Small intestine (tissue), 7 donors: ENCODE measurements around the gene NHLH1. TPM values are rescaled to one million over a fixed set of nuclear protein-coding genes. Genes with fewer than 3 reads are reported as not detected.

ENCODE experiments used
- DNase-seq, 2 donors: peaks; one replicate each; pipeline versions ENCODE4 v3.0.0 to v3.0.0-alpha.2; 2013
- FAIRE-seq: peaks from 2 replicates; lab custom pipeline; 2012; peaks lifted over from hg19 to GRCh38; lab: Jason Lieb, UNC
- H3K27ac ChIP-seq, 3 donors: one replicate each; pipeline ENCODE4 v1.5.1; 2013; ENCODE audit warnings: low read length in 2 of 3, mild to moderate bottlenecking in 2 of 3, control low read depth in 1 of 3, inconsistent platforms in 1 of 3, low read depth in 1 of 3, moderate library complexity in 1 of 3
- H3K27me3 ChIP-seq, 3 donors: one replicate each; pipeline ENCODE4 v1.6.1; 2013; ENCODE audit warnings: low read length in 3 of 3, inconsistent platforms in 1 of 3; ENCODE audit not compliant: control insufficient read depth in 3 of 3, insufficient read depth in 3 of 3
- H3K36me3 ChIP-seq, 3 donors: one replicate each; pipeline ENCODE4 v1.6.1; 2013; ENCODE audit warnings: low read length in 3 of 3, inconsistent platforms in 1 of 3, low read depth in 1 of 3, mild to moderate bottlenecking in 1 of 3, moderate library complexity in 1 of 3; ENCODE audit not compliant: control insufficient read depth in 3 of 3, insufficient read depth in 2 of 3
- H3K4me1 ChIP-seq, 3 donors: one replicate each; pipeline ENCODE4 v1.6.1; 2013; ENCODE audit warnings: low read length in 2 of 3, inconsistent platforms in 1 of 3, low read depth in 1 of 3, mild to moderate bottlenecking in 1 of 3, moderate library complexity in 1 of 3; ENCODE audit not compliant: control insufficient read depth in 3 of 3, insufficient read depth in 2 of 3
- H3K4me3 ChIP-seq, 3 donors: one replicate each; pipeline ENCODE4 v1.5.1; 2013; ENCODE audit warnings: low read length in 3 of 3, control low read depth in 1 of 3, inconsistent platforms in 1 of 3, low read depth in 1 of 3, mild to moderate bottlenecking in 1 of 3, moderate library complexity in 1 of 3
- H3K9me3 ChIP-seq, 2 donors: one replicate each; pipeline ENCODE4 v1.6.1; 2013; ENCODE audit warnings: low read depth in 1 of 2, low read length in 1 of 2; ENCODE audit not compliant: control insufficient read depth in 2 of 2, insufficient read depth in 1 of 2
- WGBS, 3 donors: extraction: QIAGEN DNeasy Blood & Tissue Kit; methylation state at CpG; one replicate each; pipeline ENCODE4 v1.1.7; 2013; 5-methylcytosine and 5-hydroxymethylcytosine counted together
- polyA plus RNA-seq, 4 donors: library from polyadenylated mRNA; stranded (reverse) in 3 of 4; unstranded in 1 of 4; fragments of 200-250 nt in 3 of 4; fragments of 120-200 nt in 1 of 4; gene quantifications; one replicate each; pipeline versions ENCODE4 v1.2.1 to v1.2.3, GENCODE V29; 2013
- donor health status: healthy with polysubstance abuse.
- donor health status: control.
- donor health status: control.
- donor health status: Bipolar disorder and iron deficiency.
- donor health status: healthy.

NHLH1 gene
- polyA plus RNA-seq, 4 donors: 0.15 to 0.67 (median 0.37) TPM

GRCh38 chr1:160415696-160416290 is 48.9 kb downstream of the NHLH1 start:
- FAIRE-seq (no peak), DNase-seq (no peak)
- 95 to 96% (median 95%) methylated on average over 29 of the region's 29 CpGs for WGBS, 3 donors
- H3K36me3 ChIP-seq: peaks cover 0 to 56% (median 0%) of the 10 kb centered on the region in 3 donors
- H3K4me3 ChIP-seq: no peak overlapping the region
- no peaks in the 10 kb centered on the region for H3K27me3 ChIP-seq
- H3K9me3 ChIP-seq: no peaks in the 10 kb centered on the region
- peaks cover 0 to 6% (median 0%) of the 10 kb centered on the region in 3 donors for H3K4me1 ChIP-seq
- H3K27ac ChIP-seq: no peak overlapping the region

GRCh38 chr1:160416369-160416768 is 49.5 kb downstream of the NHLH1 start:
- H3K27ac ChIP-seq: no peak overlapping the region
- WGBS, 3 donors: 42 to 56% (median 49%) methylated on average over 4 of the region's 4 CpGs
- H3K9me3 ChIP-seq: no peaks in the 10 kb centered on the region
- FAIRE-seq (no peak), DNase-seq (peak; percentile 42 to 50)
- H3K36me3 ChIP-seq: peaks cover 0 to 57% (median 0%) of the 10 kb centered on the region in 3 donors
- no peak overlapping the region for H3K4me3 ChIP-seq
- H3K4me1 ChIP-seq: peaks cover 0 to 9% (median 0%) of the 10 kb centered on the region in 3 donors
- H3K27me3 ChIP-seq: no peaks in the 10 kb centered on the region

GRCh38 chr1:160418483-160418882 is 51.6 kb downstream of the NHLH1 start:
- H3K4me3 ChIP-seq: no peak overlapping the region
- 85 to 94% (median 88%) methylated on average over 6 of the region's 6 CpGs for WGBS, 3 donors
- H3K36me3 ChIP-seq: peaks cover 0 to 60% (median 0%) of the 10 kb centered on the region in 3 donors
- H3K27ac ChIP-seq: no peak overlapping the region
- H3K27me3 ChIP-seq: no peaks in the 10 kb centered on the region
- peaks cover 0 to 9% (median 0%) of the 10 kb centered on the region in 3 donors for H3K4me1 ChIP-seq
- H3K9me3 ChIP-seq: no peaks in the 10 kb centered on the region
- no peak for FAIRE-seq
- DNase-seq: no peak

DNA sequence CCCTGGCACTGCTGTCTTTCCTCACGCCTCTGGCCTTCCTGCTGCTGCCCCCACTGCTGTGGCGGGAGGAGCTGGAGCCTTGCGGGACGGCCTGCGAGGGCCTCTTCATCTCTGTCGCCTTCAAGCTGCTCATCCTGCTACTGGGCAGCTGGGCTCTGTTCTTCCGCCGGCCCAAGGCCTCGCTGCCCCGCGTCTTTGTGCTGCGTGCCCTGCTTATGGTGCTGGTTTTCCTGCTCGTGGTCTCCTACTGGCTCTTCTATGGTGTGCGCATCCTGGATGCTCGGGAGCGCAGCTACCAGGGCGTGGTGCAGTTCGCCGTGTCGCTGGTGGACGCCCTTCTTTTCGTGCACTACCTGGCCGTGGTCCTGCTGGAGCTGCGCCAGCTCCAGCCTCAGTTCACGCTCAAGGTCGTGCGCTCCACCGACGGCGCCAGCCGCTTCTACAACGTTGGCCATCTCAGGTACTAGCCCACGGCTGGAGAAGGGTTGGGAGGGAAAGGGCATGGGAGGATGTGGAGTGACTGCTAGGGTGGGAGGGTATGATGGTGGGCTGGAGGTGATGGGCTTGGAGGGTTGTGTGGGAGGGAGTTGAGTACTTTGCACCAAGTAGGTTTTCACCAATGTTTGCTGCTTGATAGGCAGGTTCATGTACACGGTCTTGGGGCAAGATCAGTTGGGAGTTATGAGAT is 52.4 kb downstream of the NHLH1 start:
- WGBS, 3 donors: 92 to 94% (median 93%) methylated on average over 34 of the region's 34 CpGs
- no peak overlapping the region for H3K27ac ChIP-seq
- H3K4me3 ChIP-seq: no peak overlapping the region
- FAIRE-seq (no peak), DNase-seq (no peak)
- no peaks in the 10 kb centered on the region for H3K27me3 ChIP-seq
- H3K4me1 ChIP-seq: peaks cover 0 to 9% (median 0%) of the 10 kb centered on the region in 3 donors
- peaks cover 0 to 67% (median 0%) of the 10 kb centered on the region in 3 donors for H3K36me3 ChIP-seq
- H3K9me3 ChIP-seq: no peaks in the 10 kb centered on the region

DNA sequence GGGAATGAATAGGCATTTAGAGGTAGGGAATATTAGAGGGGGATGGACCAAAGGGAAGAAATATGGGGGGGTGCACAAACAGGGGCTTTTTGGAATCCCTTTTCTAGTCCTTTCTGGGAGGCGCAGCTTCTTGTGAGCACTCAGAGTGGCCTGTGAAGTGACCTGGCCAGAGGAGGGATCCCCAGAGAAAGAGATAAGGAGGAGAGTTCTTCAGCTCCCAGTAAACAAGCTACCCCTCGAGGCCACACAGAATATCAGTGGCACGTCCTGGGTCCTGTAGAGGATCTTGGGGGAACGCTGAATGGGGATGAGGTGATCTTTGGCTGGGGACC is 52.9 kb downstream of the NHLH1 start:
- no peak overlapping the region for H3K27ac ChIP-seq
- WGBS, 3 donors: 87 to 94% (median 94%) methylated on average over 4 of the region's 4 CpGs
- DNase-seq: no peak
- H3K9me3 ChIP-seq: no peaks in the 10 kb centered on the region
- H3K4me3 ChIP-seq: no peak overlapping the region
- no peaks in the 10 kb centered on the region for H3K27me3 ChIP-seq
- H3K4me1 ChIP-seq: peaks cover 0 to 9% (median 0%) of the 10 kb centered on the region in 3 donors
- H3K36me3 ChIP-seq: peaks cover 0 to 72% (median 0%) of the 10 kb centered on the region in 3 donors
- FAIRE-seq: no peak

GRCh38 chr1:160420881-160421842 is 54.3 kb downstream of the NHLH1 start:
- H3K4me3 ChIP-seq: no peak overlapping the region
- no peaks in the 10 kb centered on the region for H3K9me3 ChIP-seq
- peaks cover 0 to 9% (median 0%) of the 10 kb centered on the region in 3 donors for H3K4me1 ChIP-seq
- no peaks in the 10 kb centered on the region for H3K27me3 ChIP-seq
- peaks cover 0 to 71% (median 0%) of the 10 kb centered on the region in 3 donors for H3K36me3 ChIP-seq
- peak in 1 of 2 donors; percentile 59 for DNase-seq
- peak overlapping the region in 1 of 3 donors; percentile 20 for H3K27ac ChIP-seq
- FAIRE-seq: no peak
- WGBS, 3 donors: 83 to 89% (median 87%) methylated on average over 7 of the region's 7 CpGs

DNA sequence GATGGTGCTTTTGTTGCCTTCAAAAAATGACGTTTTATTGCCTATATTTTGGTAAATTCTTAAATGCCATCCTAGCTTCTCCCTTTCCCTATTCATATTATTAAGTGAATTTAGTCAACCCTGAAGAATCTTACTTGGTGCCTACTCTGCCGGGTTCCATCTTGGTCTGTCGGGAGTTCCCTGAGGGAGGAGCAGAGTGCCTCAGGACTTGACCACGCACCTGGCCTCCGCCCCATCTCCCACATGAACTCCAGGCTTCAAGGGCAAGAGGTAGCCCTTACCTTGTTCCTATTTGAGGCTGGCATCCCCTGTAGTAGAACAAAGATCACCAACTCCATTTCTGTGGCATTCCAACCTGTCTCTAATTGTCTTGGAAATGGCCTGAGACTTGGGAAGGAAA is 55.0 kb downstream of the NHLH1 start:
- H3K4me3 ChIP-seq: no peak overlapping the region
- FAIRE-seq: no peak
- WGBS, 3 donors: 87 to 96% (median 92%) methylated on average over 5 of the region's 5 CpGs
- H3K4me1 ChIP-seq: peaks cover 0 to 9% (median 0%) of the 10 kb centered on the region in 3 donors
- H3K36me3 ChIP-seq: peaks cover 0 to 69% (median 0%) of the 10 kb centered on the region in 3 donors
- no peak for DNase-seq
- H3K9me3 ChIP-seq: no peaks in the 10 kb centered on the region
- H3K27me3 ChIP-seq: no peaks in the 10 kb centered on the region
- H3K27ac ChIP-seq: no peak overlapping the region
